HepG2 (cell line): Measurements from ENCODE around the gene TMEM184B. TPM values are rescaled to one million over a fixed set of nuclear protein-coding genes. Genes with fewer than 3 reads are reported as not detected.

Source experiments
- CCDC6 ChIP-seq: sonication (generic); formaldehyde crosslinking; IDR thresholded peaks from 2 replicates; pipeline ENCODE4 v1.8.1; 2022; ENCODE audit warnings: mild to moderate bottlenecking, missing genetic modification reagents, moderate library complexity
- HOXD1 ChIP-seq: sonication (generic); formaldehyde crosslinking; IDR thresholded peaks from 2 replicates; pipeline ENCODE4 v1.5.0; 2020; ENCODE audit warnings: missing genetic modification reagents
- MAFF ChIP-seq: IDR thresholded peaks from 2 replicates; pipeline ENCODE4 v1.6.1; 2011; ENCODE audit warnings: low read depth, low read length, improper control_type of control experiment
- MYC ChIP-seq: sonication (generic); formaldehyde crosslinking; IDR thresholded peaks from 2 replicates; pipeline ENCODE4 v1.9.0; 2021; ENCODE audit warnings: missing genetic modification reagents, borderline replicate concordance
- NAIF1 ChIP-seq: sonication (generic); formaldehyde crosslinking; IDR thresholded peaks from 2 replicates; pipeline ENCODE4 v1.5.0; 2020; ENCODE audit warnings: mild to moderate bottlenecking, missing genetic modification reagents, borderline replicate concordance
- NRL ChIP-seq: sonication (generic); formaldehyde crosslinking; IDR thresholded peaks from 2 replicates; pipeline ENCODE4 v1.5.0; 2020; ENCODE audit warnings: missing genetic modification reagents, mild to moderate bottlenecking, moderate library complexity, borderline replicate concordance
- PATZ1 ChIP-seq: sonication (generic); formaldehyde crosslinking; IDR thresholded peaks from 2 replicates; pipeline ENCODE4 v1.4.0; 2020; ENCODE audit warnings: missing genetic modification reagents
- PAWR ChIP-seq: sonication (generic); formaldehyde crosslinking; IDR thresholded peaks from 2 replicates; pipeline ENCODE4 v1.4.0; 2020; ENCODE audit warnings: missing genetic modification reagents, mild to moderate bottlenecking, borderline replicate concordance
- PHF20 ChIP-seq: sonication (generic); formaldehyde crosslinking; IDR thresholded peaks from 2 replicates; pipeline ENCODE4 v1.5.0; 2020; ENCODE audit warnings: mild to moderate bottlenecking, missing genetic modification reagents
- PHF8 ChIP-seq: sonication (generic); formaldehyde crosslinking; IDR thresholded peaks from 2 replicates; pipeline ENCODE4 v1.5.0; 2020; ENCODE audit warnings: missing genetic modification reagents
- RCOR2 ChIP-seq: IDR thresholded peaks from 2 replicates; pipeline ENCODE4 v1.6.1; 2016; ENCODE audit warnings: missing biosample characterization, missing genetic modification reagents
- SALL2 ChIP-seq: sonication (generic); formaldehyde crosslinking; IDR thresholded peaks from 2 replicates; pipeline ENCODE4 v1.8.1; 2023; ENCODE audit warnings: mild to moderate bottlenecking, missing genetic modification reagents, inconsistent platforms
- SATB2 ChIP-seq: sonication (generic); formaldehyde crosslinking; IDR thresholded peaks from 2 replicates; pipeline ENCODE4 v1.5.0; 2020; ENCODE audit warnings: missing genetic modification reagents
- SNRNP70 ChIP-seq: fragments of 200-400 bp; formaldehyde crosslinking; IDR thresholded peaks from 2 replicates; pipeline ENCODE4 v1.6.1; 2017; ENCODE audit warnings: mild to moderate bottlenecking, low read depth, low read length, moderate library complexity
- SOX5 ChIP-seq: IDR thresholded peaks from 2 replicates; pipeline ENCODE4 v1.6.1; 2016; ENCODE audit warnings: borderline replicate concordance
- SOX6 ChIP-seq, 2 experiments: fragments of 450-650 bp in 1 of 2; sonication (generic) in 1 of 2; formaldehyde crosslinking in 1 of 2; IDR thresholded peaks; 2 replicates each; pipeline versions ENCODE4 v1.4.0 to v1.6.1; 2017 to 2020; ENCODE audit warnings: antibody characterized with exemption in 1 of 2, mild to moderate bottlenecking in 1 of 2, missing genetic modification reagents in 1 of 2
- TFDP2 ChIP-seq: sonication (generic); formaldehyde crosslinking; IDR thresholded peaks from 2 replicates; pipeline ENCODE4 v1.4.0; 2020; ENCODE audit warnings: missing genetic modification reagents
- TRIM22 ChIP-seq: fragments of 450-650 bp; IDR thresholded peaks from 2 replicates; pipeline ENCODE4 v1.6.1; 2017
- ZBED4 ChIP-seq: sonication (generic); formaldehyde crosslinking; IDR thresholded peaks from 2 replicates; pipeline ENCODE4 v1.4.0; 2020; ENCODE audit warnings: missing genetic modification reagents, borderline replicate concordance
- ZIK1 ChIP-seq: sonication (generic); formaldehyde crosslinking; IDR thresholded peaks from 2 replicates; pipeline ENCODE4 v1.5.0; 2020; ENCODE audit warnings: mild to moderate bottlenecking, low read depth, missing genetic modification reagents, borderline replicate concordance
- polyA plus RNA-seq, 8 experiments: library from polyadenylated mRNA; depleted of rRNA in 3 of 8; stranded (reverse) in 7 of 8; unstranded in 1 of 8; fragments of >200 nt; fragmentation: Illumina TruSeq in 4 of 8; extraction: Trizol in 4 of 8; gene quantifications; 2 replicates each; pipeline versions ENCODE4 v1.2.1 to v1.2.3, GENCODE V29; 2011 to 2016; ENCODE audit warnings: low read depth in 4 of 8, missing spikeins in 1 of 8, mixed read lengths in 1 of 8; ENCODE audit not compliant: insufficient read depth in 1 of 8
- total RNA-seq, 5 experiments: library from RNA; depleted of rRNA; stranded (reverse); fragments of >200 nt; fragmentation: Illumina TruSeq; extraction: Trizol; gene quantifications; 2 replicates each; pipeline ENCODE4 v1.2.3, GENCODE V29; 2016; ENCODE audit warnings: low read depth in 1 of 5

Gene TMEM184B
- total and polyA plus RNA-seq, 2 of the 13 experiments (the other 11 are each of a cell fraction or from before 2014, with no cell fraction given) = 15.9 to 16.0 TPM

- TF ChIP-seq MYC (CRISPR knock-in tag) = peak; percentile 88
- peak; percentile 16; the same call in 1 of the 2 replicates for TF ChIP-seq PATZ1 (CRISPR knock-in tag)
- no peak for TF ChIP-seq HOXD1
- TF ChIP-seq SNRNP70 = no peak
- no peak for TF ChIP-seq PAWR (CRISPR knock-in tag)
- TF ChIP-seq SOX6 (IDR thresholded peaks at IDR 0.05) = no peak
- TF ChIP-seq SOX6 (CRISPR knock-in tag; IDR thresholded peaks at IDR 0.05) = no peak
- no peak for TF ChIP-seq NAIF1 (CRISPR knock-in tag)
- no peak for TF ChIP-seq TFDP2 (CRISPR knock-in tag)
- TF ChIP-seq PHF20 (CRISPR knock-in tag) = no peak
- TF ChIP-seq ZBED4 (CRISPR knock-in tag) = no peak; the same call in 1 of the 2 replicates
- TF ChIP-seq NRL (CRISPR knock-in tag) = 0 out of 2 replicates have a peak, but pooled peaks have one; percentile 27
- TF ChIP-seq SATB2 (CRISPR knock-in tag) = no peak
- peak; percentile 50; the same call in 1 of the 2 replicates for TF ChIP-seq PHF8 (CRISPR knock-in tag)
- no peak for TF ChIP-seq TRIM22
- TF ChIP-seq CCDC6 (CRISPR knock-in tag) = no peak
- TF ChIP-seq ZIK1 (CRISPR knock-in tag) = no peak
- no peak for TF ChIP-seq SALL2 (CRISPR knock-in tag)
- TF ChIP-seq SOX5 (CRISPR knock-in tag) = peak; percentile 36; the same call in 1 of the 2 replicates
- TF ChIP-seq MAFF = no peak
- TF ChIP-seq RCOR2 (CRISPR knock-in tag) = peak; percentile 56; the same call in 1 of the 2 replicates
Measured at GRCh38 chr22:38317995-38318715, 45.3 kb upstream of the TMEM184B start (continued).
